Neutrophil (primary cell): ENCODE results near the gene AHRR.

Source experiments
- H3K27ac ChIP-seq: fragments of 200-600 bp; sonication (generic); 2 replicates; pipeline ENCODE4 v1.5.1; 2016; ENCODE audit warnings: mild to moderate bottlenecking, moderate library complexity
- H3K27me3 ChIP-seq: fragments of 200-600 bp; sonication (generic); 2 replicates; pipeline ENCODE4 v1.6.0; 2016; ENCODE audit warnings: mild to moderate bottlenecking
- H3K36me3 ChIP-seq: fragments of 200-600 bp; sonication (generic); 2 replicates; pipeline ENCODE4 v1.5.1; 2017
- H3K4me1 ChIP-seq, 2 experiments: fragments of 200-600 bp in 1 of 2; sonication (generic) in 1 of 2; 1 replicate in 1 of 2; 2 replicates in 1 of 2; pipeline versions ENCODE4 v1.5.1 to v1.6.1; 2013 to 2016; ENCODE audit warnings: low read depth in 1 of 2, low read length in 1 of 2, mild to moderate bottlenecking in 1 of 2, moderate library complexity in 1 of 2; ENCODE audit not compliant: control insufficient read depth in 1 of 2, insufficient read depth in 1 of 2
- H3K4me3 ChIP-seq, 2 experiments: fragments of 200-600 bp in 1 of 2; sonication (generic) in 1 of 2; 1 replicate in 1 of 2; 2 replicates in 1 of 2; pipeline ENCODE4 v1.5.1; 2013 to 2016; ENCODE audit warnings: low read depth in 1 of 2, low read length in 1 of 2, mild to moderate bottlenecking in 1 of 2, moderate library complexity in 1 of 2
- H3K9me3 ChIP-seq: fragments of 200-600 bp; sonication (generic); 2 replicates; pipeline ENCODE4 v1.5.1; 2016
- CTCF ChIP-seq: fragments of 200-600 bp; sonication (generic); IDR thresholded peaks from 2 replicates; pipeline ENCODE4 v1.5.1; 2016; ENCODE audit warnings: antibody characterized with exemption

The AHRR gene

GRCh38 chr5:362189-362588 is 40.7 kb downstream of the AHRR start:
- no peak overlapping the region for H3K27ac ChIP-seq
- TF ChIP-seq CTCF: no peak

GRCh38 chr5:362978-363765 is 41.7 kb downstream of the AHRR start:
- Histone ChIP-seq H3K9me3 (no peaks in the 10 kb centered on the region), H3K27me3 (peaks cover 44% of the 10 kb centered on the region), H3K4me1 (peaks cover 26 to 30% of the 10 kb centered on the region in 2 experiments), H3K27ac (no peak overlapping the region), H3K36me3 (no peaks in the 10 kb centered on the region), H3K4me3 (no peak overlapping the region)
- TF ChIP-seq CTCF: no peak

More at GRCh38 chr5:362189-362588, 40.7 kb downstream of the AHRR start:
- Histone ChIP-seq H3K27me3 (peaks cover 37% of the 10 kb centered on the region), H3K9me3 (no peaks in the 10 kb centered on the region), H3K36me3 (no peaks in the 10 kb centered on the region), H3K4me1 (peaks cover 24 to 29% of the 10 kb centered on the region in 2 experiments), H3K4me3 (no peak overlapping the region)

- TF ChIP-seq CTCF: no peak
Measured at GRCh38 chr5:364497-364896, 43.0 kb downstream of the AHRR start.

GRCh38 chr5:366541-367357 is 45.2 kb downstream of the AHRR start:
- no peak overlapping the region for H3K27ac ChIP-seq
- H3K36me3 ChIP-seq: no peaks in the 10 kb centered on the region
- no peak for TF ChIP-seq CTCF

More at GRCh38 chr5:364497-364896, 43.0 kb downstream of the AHRR start:
- Histone ChIP-seq H3K36me3 (no peaks in the 10 kb centered on the region), H3K9me3 (no peaks in the 10 kb centered on the region), H3K4me1 (peaks cover 36 to 40% of the 10 kb centered on the region in 2 experiments), H3K4me3 (no peak overlapping the region), H3K27ac (no peak overlapping the region), H3K27me3 (peaks cover 53% of the 10 kb centered on the region)

GRCh38 chr5:367358-368130 is 46.0 kb downstream of the AHRR start:
- Histone ChIP-seq H3K4me1 (peaks cover 15 to 16% of the 10 kb centered on the region in 2 experiments), H3K9me3 (no peaks in the 10 kb centered on the region), H3K27me3 (peaks cover 83% of the 10 kb centered on the region), H3K27ac (no peak overlapping the region), H3K36me3 (no peaks in the 10 kb centered on the region), H3K4me3 (no peak overlapping the region)
- TF ChIP-seq CTCF: no peak

More at GRCh38 chr5:366541-367357, 45.2 kb downstream of the AHRR start:
- no peaks in the 10 kb centered on the region for H3K9me3 ChIP-seq
- H3K27me3 ChIP-seq: peaks cover 75% of the 10 kb centered on the region
- H3K4me3 ChIP-seq: no peak overlapping the region
- peaks cover 15 to 18% of the 10 kb centered on the region in 2 experiments for H3K4me1 ChIP-seq
